Hepatocyte (in vitro differentiated cells): Measurements from ENCODE around the gene NRIP3. TPM values are rescaled to one million over a fixed set of nuclear protein-coding genes. Genes with fewer than 3 reads are reported as not detected.
A peak's percentile ranks its signal among the peaks of the same experiment; 100 is the strongest.
"Not testable (repeated sequence)": the region's sequence is repeated elsewhere in the genome, so short reads cannot be mapped to it uniquely, and the experiment has no call there.

Experiments used
- DNase-seq: peaks from one replicate; pipeline ENCODE4 v3.0.0-alpha.2; 2016; ENCODE audit warnings: low spot score
- H2AFZ ChIP-seq: fragments of 200-600 bp; sonication (generic); 2 replicates; pipeline ENCODE4 v1.6.0; 2016; ENCODE audit warnings: antibody characterized with exemption, mild to moderate bottlenecking
- H3K27ac ChIP-seq: fragments of 200-600 bp; sonication (generic); 2 replicates; pipeline ENCODE4 v1.5.1; 2016; ENCODE audit warnings: mild to moderate bottlenecking
- H3K27me3 ChIP-seq: fragments of 200-600 bp; sonication (generic); 2 replicates; pipeline ENCODE4 v1.6.1; 2016
- H3K36me3 ChIP-seq: fragments of 200-600 bp; sonication (generic); replicated peaks from 2 replicates; pipeline ENCODE4 v1.5.1; 2016; ENCODE audit warnings: low read depth; ENCODE audit not compliant: insufficient read depth
- H3K4me1 ChIP-seq: fragments of 200-600 bp; sonication (generic); 2 replicates; pipeline ENCODE4 v1.5.1; 2016; ENCODE audit warnings: mild to moderate bottlenecking, moderate library complexity; ENCODE audit not compliant: insufficient read depth
- H3K4me2 ChIP-seq: fragments of 200-600 bp; sonication (generic); 2 replicates; pipeline ENCODE4 v1.6.0; 2016
- H3K4me3 ChIP-seq: fragments of 200-600 bp; sonication (generic); 2 replicates; pipeline ENCODE4 v1.5.1; 2016; ENCODE audit warnings: mild to moderate bottlenecking
- H3K79me2 ChIP-seq: fragments of 200-600 bp; sonication (generic); 2 replicates; pipeline ENCODE4 v1.6.0; 2017; ENCODE audit warnings: mild to moderate bottlenecking
- H3K9me2 ChIP-seq: fragments of 200-600 bp; sonication (generic); replicated peaks from 2 replicates; pipeline ENCODE4 v1.6.0; 2017; ENCODE audit warnings: mild to moderate bottlenecking; ENCODE audit not compliant: insufficient read depth
- H3K9me3 ChIP-seq: fragments of 200-600 bp; sonication (generic); 2 replicates; pipeline ENCODE4 v1.5.1; 2016; ENCODE audit warnings: low read depth, mild to moderate bottlenecking
- H4K20me1 ChIP-seq: fragments of 200-600 bp; sonication (generic); 2 replicates; pipeline ENCODE4 v1.6.0; 2016; ENCODE audit warnings: mild to moderate bottlenecking; ENCODE audit not compliant: insufficient read depth, poor library complexity, severe bottlenecking
- EZH2 ChIP-seq: fragments of 200-600 bp; sonication (generic); IDR thresholded peaks from 2 replicates; pipeline ENCODE4 v1.6.1; 2016; ENCODE audit warnings: antibody characterized with exemption, mild to moderate bottlenecking, borderline replicate concordance
- EZH2phosphoT487 ChIP-seq: fragments of 200-600 bp; sonication (generic); IDR thresholded peaks from one replicate; pipeline ENCODE4 v1.6.1; 2018; ENCODE audit warnings: antibody characterized with exemption, mild to moderate bottlenecking, low read depth, moderate library complexity; ENCODE audit not compliant: unreplicated experiment, severe bottlenecking
- WGBS: methylation state at CpG from one replicate; pipeline ENCODE4 v1.1.6; 2016; ENCODE audit warnings: low lambda C conversion rate; ENCODE audit errors: missing lambda C conversion rate; 5-methylcytosine and 5-hydroxymethylcytosine counted together
- polyA plus RNA-seq: library from polyadenylated mRNA; unstranded; fragments of >200 nt; fragmentation: Nextera tagmentation; extraction: Ambion mirVana; gene quantifications from 2 replicates; pipeline ENCODE4 v1.2.1, GENCODE V29; 2016
- total RNA-seq: library from RNA; depleted of rRNA; stranded (reverse); fragments of >200 nt; gene quantifications from 2 replicates; pipeline ENCODE4 v1.2.3, GENCODE V29; 2014
- TF ChIP-seq, protein P1 (sequence below): fragments of 200-600 bp; sonication (generic); IDR thresholded peaks from 2 replicates; pipeline ENCODE4 v1.5.1; 2016; ENCODE audit warnings: antibody characterized with exemption, mild to moderate bottlenecking; ENCODE audit not compliant: poor library complexity

The NRIP3 gene
- total and polyA plus RNA-seq, 2 experiments from 2014 or later = 2.4 to 2.9 TPM

- Histone ChIP-seq H3K9me2 (no peaks in the 10 kb centered on the region), H2AFZ (no peak overlapping the region), H3K4me2 (no peak overlapping the region), H3K79me2 (no peaks in the 10 kb centered on the region), H3K4me1 (no peaks in the 10 kb centered on the region), H3K27me3 (no peaks in the 10 kb centered on the region), H4K20me1 (no peaks in the 10 kb centered on the region), H3K4me3 (no peak overlapping the region), H3K9me3 (no peaks in the 10 kb centered on the region), H3K27ac (no peak overlapping the region), H3K36me3 (no peaks in the 10 kb centered on the region)
- TF ChIP-seq EZH2phosphoT487 (no peak), EZH2 (no peak)
- TF ChIP-seq, protein P1, sequence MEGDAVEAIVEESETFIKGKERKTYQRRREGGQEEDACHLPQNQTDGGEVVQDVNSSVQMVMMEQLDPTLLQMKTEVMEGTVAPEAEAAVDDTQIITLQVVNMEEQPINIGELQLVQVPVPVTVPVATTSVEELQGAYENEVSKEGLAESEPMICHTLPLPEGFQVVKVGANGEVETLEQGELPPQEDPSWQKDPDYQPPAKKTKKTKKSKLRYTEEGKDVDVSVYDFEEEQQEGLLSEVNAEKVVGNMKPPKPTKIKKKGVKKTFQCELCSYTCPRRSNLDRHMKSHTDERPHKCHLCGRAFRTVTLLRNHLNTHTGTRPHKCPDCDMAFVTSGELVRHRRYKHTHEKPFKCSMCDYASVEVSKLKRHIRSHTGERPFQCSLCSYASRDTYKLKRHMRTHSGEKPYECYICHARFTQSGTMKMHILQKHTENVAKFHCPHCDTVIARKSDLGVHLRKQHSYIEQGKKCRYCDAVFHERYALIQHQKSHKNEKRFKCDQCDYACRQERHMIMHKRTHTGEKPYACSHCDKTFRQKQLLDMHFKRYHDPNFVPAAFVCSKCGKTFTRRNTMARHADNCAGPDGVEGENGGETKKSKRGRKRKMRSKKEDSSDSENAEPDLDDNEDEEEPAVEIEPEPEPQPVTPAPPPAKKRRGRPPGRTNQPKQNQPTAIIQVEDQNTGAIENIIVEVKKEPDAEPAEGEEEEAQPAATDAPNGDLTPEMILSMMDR = no peak
- WGBS = 56% methylated on average over 3 of the region's 3 CpGs
- peak; percentile 36 for DNase-seq
These were observed 15.2 kb downstream of the NRIP3 start for GRCh38 chr11:8988329-8989234.

DNA sequence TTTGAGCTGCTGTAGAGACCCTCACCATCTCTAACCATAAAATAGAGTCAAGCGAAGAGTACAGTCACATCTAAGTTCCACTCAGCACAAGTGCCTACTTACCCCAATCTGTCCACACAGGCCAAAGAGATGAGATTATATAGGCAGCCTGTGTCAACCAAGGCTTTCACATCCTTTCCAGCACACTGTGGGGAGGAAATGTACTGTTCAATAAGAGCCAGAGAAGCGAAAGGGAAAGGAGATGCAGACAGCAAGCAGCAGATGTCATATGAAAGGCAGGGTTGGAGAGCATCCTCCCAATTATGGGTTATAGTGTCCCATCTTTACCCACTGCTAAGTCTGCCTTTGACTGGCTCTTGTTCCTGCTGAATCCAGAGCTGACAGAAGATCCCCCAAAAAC is 16.4 kb downstream of the NRIP3 start:
- 93% methylated on average over 2 of the region's 2 CpGs for WGBS
- H3K4me3 ChIP-seq = no peak overlapping the region

GRCh38 chr11:8986772-8987171 is 17.0 kb downstream of the NRIP3 start:
- H3K4me1 ChIP-seq, H2AFZ ChIP-seq: not testable (repeated sequence)
- 97% methylated on average over 6 of the region's 6 CpGs for WGBS

More for the DNA sequence above, 16.4 kb downstream of the NRIP3 start:
- Histone ChIP-seq H3K4me2 (no peak overlapping the region), H3K9me3 (no peaks in the 10 kb centered on the region), H3K27ac (no peak overlapping the region), H3K27me3 (no peaks in the 10 kb centered on the region), H3K9me2 (no peaks in the 10 kb centered on the region), H4K20me1 (no peaks in the 10 kb centered on the region), H3K79me2 (no peaks in the 10 kb centered on the region), H2AFZ (no peak overlapping the region), H3K4me1 (no peaks in the 10 kb centered on the region), H3K36me3 (no peaks in the 10 kb centered on the region)
- DNase-seq = no peak
- TF ChIP-seq EZH2phosphoT487 = no peak
- TF ChIP-seq, protein P1 = no peak

DNA sequence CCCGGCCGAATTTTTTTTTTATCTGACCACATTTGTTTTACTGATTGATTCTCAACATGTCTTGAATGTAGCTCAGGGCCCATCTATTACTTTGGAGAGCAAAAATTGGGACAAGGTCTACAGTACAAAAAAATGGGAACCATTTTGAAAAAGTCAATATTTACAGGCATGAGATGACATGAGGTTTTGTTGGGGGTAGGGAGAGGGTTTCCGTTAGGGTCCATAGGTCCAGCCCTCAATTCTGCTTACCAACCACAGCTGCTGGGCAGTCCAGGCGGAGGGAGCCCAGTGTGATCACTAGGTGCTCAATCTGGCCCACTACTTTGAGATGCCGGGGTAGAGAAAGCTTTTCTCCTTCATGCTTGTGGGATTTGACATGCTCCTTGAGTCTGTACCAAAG is 18.3 kb downstream of the NRIP3 start:
- Histone ChIP-seq H2AFZ (no peak overlapping the region), H3K4me2 (no peak overlapping the region), H3K4me1 (no peaks in the 10 kb centered on the region), H3K4me3 (no peak overlapping the region), H3K27ac (no peak overlapping the region), H3K79me2 (no peaks in the 10 kb centered on the region), H4K20me1 (no peaks in the 10 kb centered on the region), H3K9me2 (no peaks in the 10 kb centered on the region), H3K9me3 (no peaks in the 10 kb centered on the region), H3K36me3 (no peaks in the 10 kb centered on the region), H3K27me3 (no peaks in the 10 kb centered on the region)
- DNase-seq = no peak
- WGBS = 99% methylated on average over 4 of the region's 5 CpGs
- TF ChIP-seq, protein P1 = no peak
- no peak for TF ChIP-seq EZH2
- TF ChIP-seq EZH2phosphoT487 = no peak

More at GRCh38 chr11:8986772-8987171, 17.0 kb downstream of the NRIP3 start:
- not testable (repeated sequence) for H3K79me2 ChIP-seq, H3K4me3 ChIP-seq, H3K27ac ChIP-seq, H3K27me3 ChIP-seq, H3K4me2 ChIP-seq, H3K9me2 ChIP-seq, H3K36me3 ChIP-seq, DNase-seq, H4K20me1 ChIP-seq, H3K9me3 ChIP-seq
